NCI-H510A (cell line): Measurements from ENCODE around the gene CDRT15L2.
"Not testable (repeated sequence)": the region's sequence is repeated elsewhere in the genome, so short reads cannot be mapped to it uniquely, and the experiment has no call there.

ENCODE experiments used
- DNase-seq: peaks from one replicate; lab custom pipeline; 2025; lab: John Stamatoyannopoulos, UW

The CDRT15L2 gene

DNA sequence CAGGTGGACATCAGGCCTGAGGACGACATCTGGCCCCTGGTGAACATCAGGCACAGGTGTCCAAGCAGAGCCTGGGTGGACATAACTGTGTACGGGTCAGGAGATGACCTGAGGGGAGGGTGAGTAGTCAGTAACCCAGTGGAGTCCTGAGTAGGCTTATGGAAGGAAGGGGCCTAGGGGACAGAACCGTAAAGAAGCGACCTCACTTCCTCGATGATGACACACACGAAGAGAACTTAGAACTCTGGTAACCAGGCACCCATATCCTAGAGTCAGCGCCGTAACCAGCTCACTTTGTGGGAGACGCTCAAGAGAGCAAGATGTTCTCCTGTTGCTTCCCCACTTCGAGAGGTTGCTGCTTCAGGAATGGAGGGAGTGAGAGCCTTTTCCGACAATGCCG, at the start of gene CDRT15L2:
CDRT15L2 (plus strand) TSS at position 301 of the 400 bp plus-strand sequence; CDS start at position 321, 20 bp downstream.
- not testable (repeated sequence) for DNase-seq

DNA sequence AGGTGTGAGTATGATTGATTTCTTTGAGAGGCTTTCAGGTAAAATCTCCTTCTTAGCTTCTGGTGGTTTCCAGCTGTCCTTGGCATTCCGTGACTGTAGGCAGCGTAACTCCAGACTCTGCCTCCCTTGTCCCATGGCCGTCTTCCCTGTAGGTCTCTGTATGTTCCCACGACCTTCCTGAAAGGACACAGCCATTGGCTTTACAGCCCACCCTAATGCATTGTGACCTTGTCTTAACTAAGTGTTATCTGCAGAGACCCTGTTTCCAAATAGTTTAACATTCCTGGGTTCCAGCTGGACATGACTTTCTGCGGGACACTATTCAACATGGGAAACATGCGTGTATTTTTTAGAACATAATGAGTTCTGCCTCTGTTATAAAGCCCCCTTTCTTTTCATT, 49.4 kb upstream of the CDRT15L2 start:
- not testable (repeated sequence) for DNase-seq

DNA sequence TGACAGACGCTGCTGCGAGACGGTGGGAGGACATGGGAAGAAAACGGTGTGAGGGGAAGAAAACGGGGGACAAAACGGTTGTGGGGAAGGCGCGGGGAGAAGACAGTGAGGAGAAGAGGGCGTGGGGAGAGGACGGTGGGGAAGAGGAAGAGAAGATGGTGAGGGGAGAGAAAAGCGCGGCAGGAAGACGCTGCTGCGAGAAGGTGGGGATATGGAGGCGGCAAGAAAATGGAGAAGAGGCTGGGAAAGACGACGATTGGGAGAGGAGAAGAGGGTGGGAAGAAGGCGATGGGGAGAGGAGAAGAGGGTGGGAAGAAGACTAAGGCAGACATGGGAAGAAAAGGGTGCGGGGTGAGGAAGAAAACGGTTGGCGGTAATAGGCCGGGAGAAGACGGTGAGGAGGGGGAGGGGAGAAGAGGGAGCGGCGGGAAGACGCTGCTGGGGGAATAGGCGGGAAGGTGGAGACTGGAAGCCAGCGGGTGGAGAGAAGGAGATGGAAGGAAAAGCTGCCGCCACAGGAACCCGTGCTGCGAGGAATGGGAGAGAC, 46.9 kb upstream of the CDRT15L2 start:
- not testable (repeated sequence) for DNase-seq

DNA sequence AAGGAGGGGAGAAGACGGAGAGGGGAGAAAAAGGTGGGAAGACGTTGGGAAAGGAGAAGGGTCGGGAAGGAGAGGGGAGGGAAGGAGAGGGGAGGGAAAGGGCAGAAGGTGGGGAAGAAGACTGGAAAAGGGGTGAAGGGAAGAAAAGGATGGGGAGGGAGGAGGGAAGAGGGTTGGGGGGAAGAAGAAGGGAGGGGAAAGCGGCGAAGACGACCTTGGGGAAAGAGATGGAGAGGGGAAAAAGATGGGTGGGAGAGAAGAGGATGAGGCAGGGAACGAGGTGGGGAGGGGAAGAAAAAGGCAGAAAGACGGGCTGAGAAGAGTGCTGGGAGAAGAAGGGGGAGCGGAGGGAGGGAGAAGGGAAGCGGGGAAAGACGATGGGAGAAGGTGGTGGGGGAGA, 46.3 kb upstream of the CDRT15L2 start:
- not testable (repeated sequence) for DNase-seq

- not testable (repeated sequence) for DNase-seq
These were observed 44.6 kb upstream of the CDRT15L2 start for GRCh38 chr17:20534711-20535550.

DNA sequence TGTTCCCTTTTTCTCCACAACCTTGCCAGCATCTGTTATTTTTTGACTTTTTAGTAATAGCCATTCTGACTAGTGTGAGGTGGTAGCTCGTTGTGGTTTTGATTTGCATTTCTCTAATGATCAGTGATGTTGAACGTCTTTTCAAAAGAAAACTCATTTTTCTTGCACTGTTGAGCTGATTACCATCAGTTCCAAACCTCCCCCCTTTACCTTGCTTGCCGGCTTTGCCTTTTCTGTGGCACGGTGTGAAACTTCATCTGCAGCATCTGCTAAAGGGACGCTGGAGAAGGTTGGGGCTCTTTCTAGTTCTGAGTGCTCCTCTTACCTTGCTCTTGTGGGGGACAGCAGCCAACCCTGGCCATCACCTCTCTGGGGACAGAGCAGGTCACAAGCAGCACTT, 39.1 kb upstream of the CDRT15L2 start:
- not testable (repeated sequence) for DNase-seq

- not testable (repeated sequence) for DNase-seq
These were observed 38.7 kb upstream of the CDRT15L2 start for GRCh38 chr17:20540865-20541264.

DNA sequence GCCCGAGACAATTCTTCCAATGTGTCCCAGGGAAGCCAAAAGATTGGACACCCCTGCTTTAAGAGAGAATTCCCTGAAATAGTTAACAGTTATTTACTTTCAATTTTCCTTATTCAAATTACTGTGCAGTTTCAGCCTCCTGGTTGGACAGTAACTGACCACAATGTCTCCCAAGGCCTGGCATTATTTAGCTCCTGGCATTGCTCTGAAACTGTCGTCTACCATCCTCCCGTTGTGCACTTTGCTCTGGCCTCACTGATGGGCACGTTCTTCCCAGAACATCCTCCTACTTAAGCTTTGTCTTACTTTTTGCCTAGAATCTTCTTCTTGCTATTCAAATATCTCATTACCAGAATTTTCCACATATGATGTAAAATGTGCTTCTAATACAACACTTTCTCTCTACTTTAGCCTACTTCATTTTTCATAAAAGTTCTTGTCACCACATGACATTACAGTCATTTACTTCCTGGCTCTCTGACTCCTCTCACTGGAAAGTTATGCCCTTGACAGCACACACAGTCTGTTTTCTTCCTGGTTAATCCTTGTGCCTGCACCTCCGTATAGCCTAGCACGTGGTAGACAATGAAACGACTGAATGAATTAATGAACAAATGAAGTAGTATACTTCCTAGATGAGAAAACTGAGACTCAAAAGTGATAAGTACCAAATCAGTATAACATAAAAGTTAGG, 37.5 kb upstream of the CDRT15L2 start:
- DNase-seq: not testable (repeated sequence)

DNA sequence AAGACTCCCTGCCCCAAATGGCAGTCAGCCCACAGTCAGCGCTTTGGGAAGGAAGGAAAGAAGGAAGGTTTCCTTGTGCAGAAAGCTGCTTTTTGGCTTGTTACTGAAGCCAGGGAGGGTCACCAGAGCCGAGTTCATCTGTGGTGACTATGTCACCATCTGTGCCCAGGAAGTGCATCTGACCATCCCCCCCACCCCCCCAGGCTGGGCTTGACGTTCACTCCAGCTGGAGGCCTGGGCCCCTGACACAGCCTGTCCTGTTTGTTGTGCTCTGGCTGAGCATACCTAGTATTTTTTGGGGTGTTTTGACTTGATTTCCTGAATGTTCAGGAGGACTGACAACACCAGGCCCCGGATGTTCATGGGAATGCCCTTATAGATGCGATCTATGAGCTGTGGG, 31.6 kb upstream of the CDRT15L2 start:
- not testable (repeated sequence) for DNase-seq

GRCh38 chr17:20552920-20553319, 26.6 kb upstream of the CDRT15L2 start:
- DNase-seq: not testable (repeated sequence)

DNA sequence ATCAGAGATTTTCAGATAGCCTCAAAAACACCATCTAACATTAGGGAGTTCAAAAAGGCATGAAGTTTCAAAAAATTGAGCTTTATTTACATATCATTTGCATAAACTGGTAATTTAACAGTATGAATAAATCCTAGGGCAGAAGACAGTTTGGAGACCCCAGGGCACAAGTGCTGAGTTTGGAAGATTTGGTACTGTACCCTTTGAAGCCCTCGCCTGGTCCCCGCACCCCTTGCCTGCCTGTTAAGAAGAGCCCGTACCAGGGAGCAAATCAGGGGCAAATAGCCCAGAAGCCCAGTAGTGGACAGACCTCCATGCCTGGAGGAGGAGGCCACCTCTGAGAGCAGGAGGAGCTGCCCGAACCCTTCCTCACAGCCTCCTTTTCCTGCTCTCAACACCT, 24.8 kb upstream of the CDRT15L2 start:
- DNase-seq: not testable (repeated sequence)

DNA sequence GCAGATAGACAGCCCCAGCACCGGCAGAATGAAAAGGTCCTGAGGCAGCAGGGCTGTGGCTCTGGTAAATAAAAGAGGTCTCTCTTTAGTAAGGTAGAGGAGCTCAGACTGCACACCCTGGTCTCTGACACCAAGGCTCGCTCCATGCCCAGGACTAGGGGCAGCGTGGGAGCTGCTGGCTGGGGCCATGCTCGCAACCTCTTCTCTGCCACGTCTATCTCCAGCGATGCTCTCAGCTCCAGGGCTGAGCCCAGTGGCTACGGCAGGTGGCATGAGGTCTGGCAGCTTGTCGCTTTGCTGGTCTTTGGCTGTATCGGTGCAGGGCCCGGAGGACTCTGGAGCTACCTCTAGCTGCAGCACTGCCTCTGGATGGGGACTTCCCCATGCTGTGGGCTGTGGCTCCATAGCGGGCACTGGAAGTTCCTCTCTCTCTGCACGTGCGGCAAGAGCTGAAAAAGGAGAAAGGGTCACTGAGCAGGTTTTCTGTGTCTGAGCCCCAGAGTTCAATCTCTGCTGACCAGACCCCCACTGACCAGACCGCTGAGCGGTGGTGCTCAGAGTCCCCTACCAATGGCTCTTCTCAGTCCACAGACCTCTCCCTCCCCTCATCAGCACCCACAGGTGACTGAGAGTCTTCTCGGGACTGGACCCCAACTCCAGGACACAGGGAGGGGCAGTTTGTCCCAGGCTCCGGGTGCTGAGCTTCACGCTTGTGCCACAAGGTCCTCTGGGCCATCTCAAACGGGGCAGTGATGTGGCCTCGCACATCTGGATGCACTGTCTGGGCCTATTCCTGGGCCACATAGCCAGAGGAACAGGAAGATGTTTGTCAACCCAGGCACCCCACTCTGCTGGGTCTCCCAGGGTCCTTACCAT, 24.2 kb upstream of the CDRT15L2 start:
- DNase-seq: not testable (repeated sequence)

GRCh38 chr17:20558096-20558495, 21.4 kb upstream of the CDRT15L2 start:
- DNase-seq: not testable (repeated sequence)

DNA sequence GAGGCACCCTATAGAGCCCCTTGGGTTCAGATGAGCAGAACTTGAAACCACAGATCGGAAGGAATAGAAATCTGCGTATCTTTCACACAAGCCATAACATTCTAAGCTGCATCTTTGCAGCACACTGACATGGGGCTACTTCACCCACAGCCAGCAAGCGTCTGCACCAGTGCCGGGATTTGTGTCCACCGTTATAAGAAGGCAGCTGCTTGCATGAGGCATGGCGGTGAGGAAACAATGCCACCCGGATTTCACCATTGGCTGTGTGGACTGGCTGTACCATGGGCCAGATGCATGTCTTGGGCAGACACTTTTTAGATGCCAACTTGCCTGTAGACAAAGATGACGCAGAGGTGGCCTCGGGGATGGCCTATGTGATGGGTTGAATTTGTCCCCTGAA, 20.5 kb upstream of the CDRT15L2 start:
- not testable (repeated sequence) for DNase-seq

DNA sequence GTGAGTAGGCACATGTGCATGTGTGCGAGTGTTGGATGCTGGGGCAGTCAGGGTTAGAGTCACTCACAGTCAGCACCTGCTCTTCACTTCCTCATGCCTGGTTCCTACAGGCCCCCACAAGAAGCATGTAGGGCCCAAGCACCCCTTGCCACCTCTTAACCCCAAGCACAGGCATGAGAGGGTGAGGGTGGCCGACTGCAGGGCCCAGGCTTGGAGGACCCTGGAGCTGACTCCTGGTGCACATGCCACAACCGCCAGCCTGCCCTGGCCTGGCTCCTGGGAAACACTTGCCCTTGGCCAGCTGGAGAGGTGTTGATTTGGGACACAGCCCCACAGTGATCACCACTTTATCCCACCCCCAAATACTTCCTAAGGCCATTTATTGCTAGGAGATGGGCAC, 16.9 kb upstream of the CDRT15L2 start:
- no peak for DNase-seq

- DNase-seq: not testable (repeated sequence)
These were observed 14.3 kb upstream of the CDRT15L2 start for GRCh38 chr17:20565245-20565644.

- no peak for DNase-seq
These were observed 13.8 kb upstream of the CDRT15L2 start for GRCh38 chr17:20565711-20566110.

- DNase-seq: not testable (repeated sequence)
These were observed 12.8 kb upstream of the CDRT15L2 start for GRCh38 chr17:20566736-20567135.

DNA sequence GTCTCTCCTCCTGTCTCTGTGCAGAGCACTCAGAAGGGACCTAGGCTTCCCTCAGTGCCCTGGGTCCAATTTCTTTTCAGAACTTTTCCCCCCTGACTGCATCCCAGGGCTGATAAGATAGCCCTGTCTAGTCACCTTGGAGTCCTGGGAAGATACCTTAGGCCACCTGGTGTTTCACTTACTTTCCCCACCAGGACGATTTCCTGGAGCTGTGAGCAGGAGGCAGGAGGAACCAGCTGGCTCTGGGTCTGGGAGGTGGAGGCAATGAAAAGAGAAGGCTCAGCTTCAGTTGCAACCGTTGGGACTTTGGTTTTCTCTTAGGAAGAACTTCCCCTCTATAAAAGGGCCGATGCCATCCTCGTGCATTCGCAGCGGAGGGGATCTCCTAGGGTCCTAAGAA, 12.1 kb upstream of the CDRT15L2 start:
- not testable (repeated sequence) for DNase-seq

DNA sequence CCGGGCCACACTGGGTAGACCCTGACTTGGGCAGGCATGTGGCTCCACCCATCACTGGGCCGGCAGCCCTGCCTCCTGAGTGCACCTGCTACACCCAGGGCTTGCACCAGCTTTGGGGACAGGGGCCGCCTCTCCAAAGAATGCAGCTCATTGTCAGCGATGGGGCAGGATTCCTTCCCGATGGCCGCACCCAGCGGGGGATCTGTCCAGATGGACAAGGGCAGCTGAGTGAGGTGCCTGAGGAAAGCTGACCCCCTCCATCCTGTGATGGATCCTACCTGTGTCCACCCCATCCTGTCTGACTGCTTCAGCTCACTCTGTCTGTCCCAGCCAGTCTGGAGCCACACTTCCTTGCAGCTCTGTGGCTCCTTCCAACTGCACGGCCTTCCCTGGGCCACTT, 10.9 kb upstream of the CDRT15L2 start:
- DNase-seq: not testable (repeated sequence)

GRCh38 chr17:20571653-20572052, 7.9 kb upstream of the CDRT15L2 start:
- DNase-seq: not testable (repeated sequence)

GRCh38 chr17:20573216-20573615, 6.3 kb upstream of the CDRT15L2 start:
- not testable (repeated sequence) for DNase-seq
